Measurements from ENCODE around the gene SPEF1.

- no peak for TF ChIP-seq CTCF (IDR thresholded peaks at IDR 0.05 in 4 of 5, conservative IDR thresholded peaks at IDR 0.05 in 1 of 5)
- TF ChIP-seq POLR2A (IDR thresholded peaks at IDR 0.05) = no peak
Observed at GRCh38 chr20:3758566-3758965, 22.7 kb downstream of the SPEF1 start.

Data from gastrocnemius medialis (tissue), 4 donors.